GM12875 (cell line): ENCODE measurements around the gene TPD52L2.

Experiments used
- H3K4me3 ChIP-seq: one replicate; pipeline ENCODE4 v1.5.1; 2011; ENCODE audit warnings: low read depth, low read length, control low read depth
- TF ChIP-seq, protein P1 (sequence below): IDR thresholded peaks from 2 replicates; pipeline ENCODE4 v1.5.1; 2011; ENCODE audit warnings: low read depth, mild to moderate bottlenecking, control low read depth, inconsistent platforms, low read length, moderate library complexity, borderline replicate concordance; ENCODE audit not compliant: insufficient read depth

Gene TPD52L2

GRCh38 chr20:63931735-63932134 lies 66.7 kb downstream of the TPD52L2 start:
- TF ChIP-seq, protein P1, sequence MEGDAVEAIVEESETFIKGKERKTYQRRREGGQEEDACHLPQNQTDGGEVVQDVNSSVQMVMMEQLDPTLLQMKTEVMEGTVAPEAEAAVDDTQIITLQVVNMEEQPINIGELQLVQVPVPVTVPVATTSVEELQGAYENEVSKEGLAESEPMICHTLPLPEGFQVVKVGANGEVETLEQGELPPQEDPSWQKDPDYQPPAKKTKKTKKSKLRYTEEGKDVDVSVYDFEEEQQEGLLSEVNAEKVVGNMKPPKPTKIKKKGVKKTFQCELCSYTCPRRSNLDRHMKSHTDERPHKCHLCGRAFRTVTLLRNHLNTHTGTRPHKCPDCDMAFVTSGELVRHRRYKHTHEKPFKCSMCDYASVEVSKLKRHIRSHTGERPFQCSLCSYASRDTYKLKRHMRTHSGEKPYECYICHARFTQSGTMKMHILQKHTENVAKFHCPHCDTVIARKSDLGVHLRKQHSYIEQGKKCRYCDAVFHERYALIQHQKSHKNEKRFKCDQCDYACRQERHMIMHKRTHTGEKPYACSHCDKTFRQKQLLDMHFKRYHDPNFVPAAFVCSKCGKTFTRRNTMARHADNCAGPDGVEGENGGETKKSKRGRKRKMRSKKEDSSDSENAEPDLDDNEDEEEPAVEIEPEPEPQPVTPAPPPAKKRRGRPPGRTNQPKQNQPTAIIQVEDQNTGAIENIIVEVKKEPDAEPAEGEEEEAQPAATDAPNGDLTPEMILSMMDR: no peak

DNA sequence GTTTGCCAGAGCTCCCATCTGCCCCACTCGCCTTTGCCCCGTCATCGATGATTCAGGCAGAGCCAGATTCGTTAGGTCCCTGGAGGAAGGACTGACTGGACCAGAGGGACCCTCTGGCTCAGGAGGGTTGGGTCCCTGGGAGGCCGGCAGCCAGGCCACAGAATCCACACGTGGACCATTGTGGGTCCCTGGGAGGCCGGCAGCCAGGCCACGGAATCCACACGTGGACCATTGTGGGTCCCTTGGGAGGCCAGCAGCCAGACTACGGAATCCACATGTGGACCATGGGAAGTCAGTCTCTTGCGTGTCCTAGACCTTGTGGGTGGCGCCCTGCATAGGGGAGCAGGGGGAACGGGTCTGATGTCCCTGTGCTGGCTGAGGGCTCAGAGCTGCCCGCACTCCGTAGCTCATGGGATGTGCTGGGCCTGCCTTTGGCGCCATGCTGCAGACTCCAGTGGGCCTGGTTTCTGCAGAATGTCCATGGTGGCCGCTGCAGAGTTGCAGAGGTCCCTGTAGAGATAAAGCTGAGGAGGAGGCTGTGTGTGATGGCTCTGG lies 67.6 kb downstream of the TPD52L2 start:
- H3K4me3 ChIP-seq: no peak overlapping the region
- TF ChIP-seq, protein P1: no peak

More at GRCh38 chr20:63931735-63932134, 66.7 kb downstream of the TPD52L2 start:
- no peak overlapping the region for H3K4me3 ChIP-seq

- H3K4me3 ChIP-seq: no peak overlapping the region
- TF ChIP-seq, protein P1: no peak
Measured at GRCh38 chr20:63933646-63934045, 68.6 kb downstream of the TPD52L2 start.

DNA sequence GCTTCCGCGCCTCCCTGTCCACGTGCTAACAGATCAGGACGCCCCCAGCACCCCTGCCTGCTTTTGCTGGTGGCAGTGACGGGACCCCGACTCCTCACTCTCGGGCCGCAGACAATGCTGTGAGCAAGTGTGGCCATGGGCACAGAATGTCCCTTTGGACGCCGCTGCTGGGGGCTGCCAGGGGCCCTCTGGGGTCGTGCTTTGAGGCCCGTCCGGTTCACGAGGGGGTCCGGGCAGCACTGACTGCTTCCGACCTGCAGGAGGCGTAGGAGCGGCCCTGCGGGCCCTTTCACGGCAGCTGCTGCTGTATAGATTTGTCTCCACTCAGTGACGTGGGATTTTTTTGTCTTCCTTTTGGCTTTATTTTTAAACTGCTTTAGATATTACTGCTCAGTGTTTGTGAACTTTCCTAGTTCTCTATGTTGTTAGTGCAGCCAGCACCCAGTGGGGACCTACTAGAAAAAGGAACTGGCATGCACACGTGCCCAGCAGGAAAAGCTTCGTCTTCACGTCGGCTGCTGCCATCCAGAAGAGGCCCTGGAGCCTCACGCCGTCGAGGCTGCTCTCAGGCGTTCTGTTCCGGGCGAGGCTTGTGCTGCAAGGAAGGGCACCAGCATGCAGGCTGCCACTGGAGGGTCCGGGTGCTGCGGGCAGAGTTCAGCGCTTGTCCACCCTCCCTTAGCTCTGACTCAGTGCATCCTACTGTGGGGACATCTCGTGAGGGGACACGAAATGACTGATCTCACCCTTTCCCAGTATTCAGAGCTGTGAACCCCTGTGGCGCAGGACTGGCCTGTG lies 69.4 kb downstream of the TPD52L2 start:
- H3K4me3 ChIP-seq: no peak overlapping the region
- TF ChIP-seq, protein P1: peak; percentile 21; the same call in 1 of the 2 replicates

DNA sequence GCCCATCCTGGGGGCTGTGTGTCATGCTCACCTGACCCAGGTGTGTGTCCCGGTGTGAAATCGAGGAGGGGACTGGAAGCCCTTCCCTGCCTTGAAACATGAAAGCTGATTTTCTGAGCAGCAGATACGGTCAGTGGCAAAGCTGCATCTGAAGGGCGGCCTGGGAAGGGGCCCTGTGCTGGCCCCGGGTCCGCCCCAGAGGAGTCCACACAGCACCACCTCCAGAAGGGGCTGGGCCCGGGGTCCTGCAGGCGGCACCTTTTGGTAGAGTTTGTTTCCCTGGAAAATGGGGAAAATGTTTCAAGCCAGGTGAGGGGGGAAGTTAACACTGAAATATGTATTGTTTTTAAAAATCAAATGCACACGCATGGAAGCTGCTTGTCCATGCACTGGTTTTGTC lies 70.4 kb downstream of the TPD52L2 start:
- TF ChIP-seq, protein P1: no peak

GRCh38 chr20:63937596-63937995 lies 72.5 kb downstream of the TPD52L2 start:
- no peak overlapping the region for H3K4me3 ChIP-seq
- TF ChIP-seq, protein P1: no peak

More for the DNA sequence above, 70.4 kb downstream of the TPD52L2 start:
- no peak overlapping the region for H3K4me3 ChIP-seq
